GM20000 (cell line): ENCODE data around the gene TMCC2.
"Not testable (repeated sequence)": the region's sequence is repeated elsewhere in the genome, so short reads cannot be mapped to it uniquely, and the experiment has no call there.

Source experiments
- DNase-seq: peaks from one replicate; pipeline ENCODE4 v3.0.0; 2012; ENCODE audit warnings: low spot score
- TF ChIP-seq, protein P1 (sequence below): IDR thresholded peaks from 2 replicates; pipeline ENCODE4 v1.5.1; 2012; ENCODE audit warnings: mild to moderate bottlenecking, control low read depth; ENCODE audit errors: extremely low read depth, missing control alignments

TMCC2 gene

DNA sequence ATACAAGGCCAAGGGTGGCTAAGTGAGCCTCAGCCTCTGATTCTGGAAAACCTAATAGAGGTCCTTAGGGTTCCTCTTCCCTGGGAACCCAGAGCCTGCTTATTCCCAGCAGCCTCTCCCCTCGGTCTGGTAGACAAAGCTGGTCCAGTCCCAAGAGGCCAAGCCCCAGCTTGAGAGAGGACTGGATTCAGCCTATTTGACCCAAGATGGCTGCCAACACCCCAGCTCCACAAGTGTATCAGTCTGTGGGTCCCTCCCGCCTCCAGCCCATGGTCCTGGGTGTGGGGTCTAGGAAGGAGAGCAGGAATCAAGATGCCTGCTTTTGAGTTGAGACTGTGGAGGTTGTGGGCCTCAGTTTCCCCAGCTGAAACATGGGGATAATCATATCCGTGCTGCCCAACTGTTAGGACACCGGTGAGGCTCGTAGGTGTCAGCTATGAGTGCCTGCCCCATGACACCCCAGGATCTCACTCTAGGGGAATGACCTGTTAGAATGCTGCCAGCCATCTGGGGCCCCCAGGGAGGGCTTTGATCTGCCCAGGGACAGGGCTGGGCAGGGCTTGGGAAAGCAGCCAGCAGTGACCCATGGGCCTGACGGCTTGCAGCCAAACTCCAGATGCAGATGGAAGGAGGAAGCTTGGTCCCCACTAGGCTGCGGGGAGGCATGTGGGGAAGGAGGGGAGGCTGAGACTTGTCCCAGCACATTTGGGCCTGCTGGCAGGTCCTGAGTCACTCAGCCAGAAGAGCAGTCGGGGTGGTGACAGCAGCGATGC, 48.4 kb downstream of the TMCC2 start:
- no peak for DNase-seq
- TF ChIP-seq, protein P1, sequence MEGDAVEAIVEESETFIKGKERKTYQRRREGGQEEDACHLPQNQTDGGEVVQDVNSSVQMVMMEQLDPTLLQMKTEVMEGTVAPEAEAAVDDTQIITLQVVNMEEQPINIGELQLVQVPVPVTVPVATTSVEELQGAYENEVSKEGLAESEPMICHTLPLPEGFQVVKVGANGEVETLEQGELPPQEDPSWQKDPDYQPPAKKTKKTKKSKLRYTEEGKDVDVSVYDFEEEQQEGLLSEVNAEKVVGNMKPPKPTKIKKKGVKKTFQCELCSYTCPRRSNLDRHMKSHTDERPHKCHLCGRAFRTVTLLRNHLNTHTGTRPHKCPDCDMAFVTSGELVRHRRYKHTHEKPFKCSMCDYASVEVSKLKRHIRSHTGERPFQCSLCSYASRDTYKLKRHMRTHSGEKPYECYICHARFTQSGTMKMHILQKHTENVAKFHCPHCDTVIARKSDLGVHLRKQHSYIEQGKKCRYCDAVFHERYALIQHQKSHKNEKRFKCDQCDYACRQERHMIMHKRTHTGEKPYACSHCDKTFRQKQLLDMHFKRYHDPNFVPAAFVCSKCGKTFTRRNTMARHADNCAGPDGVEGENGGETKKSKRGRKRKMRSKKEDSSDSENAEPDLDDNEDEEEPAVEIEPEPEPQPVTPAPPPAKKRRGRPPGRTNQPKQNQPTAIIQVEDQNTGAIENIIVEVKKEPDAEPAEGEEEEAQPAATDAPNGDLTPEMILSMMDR = no peak

DNA sequence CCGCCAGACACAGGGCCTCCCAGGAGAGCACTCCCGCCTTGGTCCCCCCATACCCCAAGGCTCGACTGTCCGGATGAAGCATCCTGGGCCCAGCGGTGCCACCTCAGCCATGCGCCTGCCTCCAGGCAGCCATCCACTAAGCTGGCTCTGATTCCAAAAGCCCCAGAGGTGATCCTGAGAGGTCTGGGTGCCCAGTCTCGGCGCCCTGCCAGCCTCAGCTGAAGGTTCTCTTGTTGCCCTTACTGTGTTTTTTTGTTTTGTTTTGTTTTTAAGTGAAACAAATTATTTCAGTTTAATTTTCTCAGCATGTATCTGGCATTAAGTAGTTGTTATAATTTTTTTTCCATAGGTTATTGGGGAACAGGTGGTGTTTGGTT, 48.9 kb downstream of the TMCC2 start:
- TF ChIP-seq, protein P1 = no peak
- DNase-seq = no peak

DNA sequence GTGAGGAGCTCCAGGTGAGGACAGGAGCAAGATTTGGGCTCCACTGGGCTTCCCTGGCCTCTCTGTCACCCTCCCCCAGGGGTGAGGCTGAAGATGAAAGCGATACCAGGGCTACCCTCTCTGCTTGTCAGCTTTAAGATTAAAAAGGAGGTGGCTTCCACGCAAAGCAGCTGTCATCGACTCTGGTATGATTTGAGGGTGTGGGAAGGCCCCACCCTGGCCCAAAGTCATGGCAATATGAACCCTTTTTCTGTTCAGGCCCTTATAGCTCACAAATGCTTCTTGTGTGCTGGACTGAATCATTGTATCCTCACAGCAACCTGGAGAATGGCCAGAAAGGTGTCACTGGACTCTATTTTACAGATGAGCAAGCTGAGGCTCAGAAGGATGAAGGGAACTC, 52.2 kb downstream of the TMCC2 start:
- DNase-seq = no peak

DNA sequence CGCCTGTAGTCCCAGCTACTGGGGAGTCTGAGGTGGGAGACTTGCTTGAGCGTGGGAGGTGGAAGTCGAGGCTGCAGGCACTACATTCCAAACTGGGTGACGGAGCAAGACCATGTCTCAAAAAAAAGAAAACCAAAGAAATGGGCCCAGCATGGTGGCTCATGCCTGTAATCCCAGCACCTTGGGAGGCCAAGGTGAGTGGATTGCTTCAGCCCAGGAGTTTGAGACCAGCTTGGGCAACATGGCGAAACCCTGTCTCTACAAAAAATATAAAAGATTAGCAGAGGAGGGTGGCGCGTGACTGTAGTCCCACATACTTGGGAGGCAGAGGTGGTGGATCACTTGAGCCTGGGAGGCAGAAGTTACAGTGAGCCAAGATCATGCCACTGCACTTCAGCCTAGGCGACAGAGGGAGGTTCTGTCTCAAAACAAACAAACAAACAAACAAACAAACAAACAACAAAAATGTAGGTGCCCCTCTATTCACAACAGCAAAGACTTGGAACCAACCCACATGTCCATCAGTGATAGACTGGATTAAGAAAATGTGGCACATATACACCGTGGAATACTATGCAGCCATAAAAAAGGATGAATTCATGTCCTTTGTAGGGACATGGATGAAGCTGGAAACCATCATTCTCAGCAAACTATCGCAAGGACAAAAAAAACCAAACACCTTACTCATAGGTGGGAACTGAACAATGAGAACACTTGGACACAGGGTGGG, 53.1 kb downstream of the TMCC2 start:
- DNase-seq = not testable (repeated sequence)

More for the DNA sequence above, 52.2 kb downstream of the TMCC2 start:
- TF ChIP-seq, protein P1 = no peak

DNA sequence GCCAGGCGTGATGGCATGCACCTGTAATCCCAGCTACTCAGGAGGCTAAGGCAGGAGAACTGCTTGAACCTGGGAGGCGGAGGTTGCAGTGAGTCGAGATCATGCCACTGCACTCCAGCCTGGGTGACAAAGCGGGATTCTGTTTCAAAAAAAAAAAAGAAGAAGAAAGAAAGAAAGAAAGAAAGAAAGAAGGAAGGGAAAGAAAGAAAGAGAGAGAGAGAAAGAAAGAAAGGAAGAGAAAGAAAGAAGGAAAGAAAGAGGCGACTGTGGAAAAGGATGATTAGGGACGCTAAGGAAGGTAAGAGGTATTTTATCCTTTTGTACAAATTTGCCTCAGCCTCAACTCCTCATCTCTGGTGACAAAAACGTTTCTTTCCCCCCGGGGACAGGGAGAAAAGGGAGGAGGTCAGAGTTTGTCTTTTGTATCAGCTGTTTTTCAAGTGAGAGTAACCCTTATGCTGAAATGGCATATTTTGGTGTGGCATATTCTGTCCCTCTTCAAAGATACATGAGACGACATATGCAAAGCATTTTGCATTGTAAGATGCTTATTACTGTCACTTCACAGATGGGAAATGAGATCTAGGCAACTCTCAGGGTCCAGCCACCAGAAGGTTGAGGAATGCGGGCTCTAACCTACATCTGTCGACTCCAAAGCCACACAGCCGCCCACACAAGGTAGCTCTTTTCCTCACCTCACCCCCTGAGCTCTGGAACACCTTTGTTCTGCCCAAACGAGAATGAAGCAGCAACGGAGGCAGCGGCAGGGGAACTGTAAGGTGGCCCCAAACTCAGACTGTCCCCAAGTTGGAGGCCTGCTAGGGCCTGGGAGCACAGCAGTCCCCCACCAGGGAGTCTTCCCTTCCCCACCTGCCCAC, 55.8 kb downstream of the TMCC2 start:
- TF ChIP-seq, protein P1 = no peak
- DNase-seq = no peak

DNA sequence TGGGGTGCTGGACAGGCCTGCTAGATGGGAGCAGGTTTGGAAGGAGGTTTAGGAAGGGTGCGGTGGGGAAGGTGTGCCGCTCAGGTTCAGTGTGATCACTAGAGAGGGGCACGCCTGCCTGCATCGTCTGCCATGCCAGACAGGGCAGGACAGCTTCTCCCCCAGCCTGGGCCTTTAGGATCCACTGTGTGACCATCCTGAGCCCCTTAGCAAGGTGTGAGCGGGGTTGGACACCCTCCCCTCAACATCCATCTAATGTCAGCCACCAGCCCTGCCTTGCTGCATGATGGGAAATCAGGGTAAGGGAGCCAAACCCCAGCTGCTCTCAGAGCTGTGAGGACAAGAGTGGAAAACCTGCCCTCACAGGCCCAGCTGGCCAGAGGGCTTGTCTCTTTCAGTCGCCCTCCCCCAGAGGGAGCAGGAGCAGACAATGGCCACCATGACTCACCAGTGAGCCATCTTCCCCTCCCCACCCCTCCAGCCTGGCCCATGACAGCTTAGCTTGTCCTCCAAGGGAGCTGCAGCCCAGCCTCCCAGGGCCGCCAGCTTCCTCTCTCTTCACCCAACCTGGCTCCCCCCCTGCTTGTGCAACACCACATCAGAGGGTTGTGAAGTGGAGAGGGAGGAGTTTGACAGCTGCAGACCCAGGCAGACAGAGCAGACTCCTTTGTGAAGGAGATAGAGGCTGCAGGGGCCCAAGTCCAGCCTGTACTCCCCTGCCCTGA, 56.8 kb downstream of the TMCC2 start:
- TF ChIP-seq, protein P1 = no peak
- peak; percentile 67 for DNase-seq

DNA sequence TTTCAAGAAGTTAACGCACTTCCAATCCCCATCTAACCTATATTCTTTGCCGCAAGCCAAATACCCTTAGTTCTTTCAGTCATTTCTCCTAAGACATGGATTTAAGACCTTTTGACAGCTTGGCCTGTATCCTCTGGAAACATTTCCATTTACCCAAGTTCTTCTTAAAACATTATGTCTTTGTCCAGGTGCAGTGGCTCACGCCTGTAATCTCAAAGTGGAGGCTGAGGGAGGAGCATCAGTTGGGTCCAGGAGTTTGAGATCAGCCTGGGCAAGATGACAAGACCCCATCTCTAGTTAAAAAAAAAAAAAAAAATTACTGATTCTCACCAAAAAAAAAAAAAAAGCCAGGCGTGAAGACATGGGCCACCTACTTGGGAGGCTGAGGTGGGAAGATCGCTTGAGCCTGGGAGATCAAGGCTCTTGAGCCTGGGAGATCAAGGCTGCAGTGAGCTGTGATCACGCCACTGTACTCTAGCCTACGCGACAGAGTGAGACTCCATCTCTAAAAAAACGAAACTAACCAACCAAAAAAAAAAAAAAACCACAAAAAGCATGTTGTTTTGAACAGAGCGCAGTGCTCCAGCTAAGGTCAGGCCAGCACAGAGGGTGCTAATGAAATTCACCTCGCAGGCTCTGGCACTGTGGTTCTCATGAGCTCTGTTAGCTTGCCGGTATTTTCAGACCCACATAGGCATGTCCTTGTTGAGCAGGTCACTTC, 57.8 kb downstream of the TMCC2 start:
- peak; percentile 62 for DNase-seq

More for the DNA sequence above, 57.8 kb downstream of the TMCC2 start:
- TF ChIP-seq, protein P1 = no peak
